CD14-positive monocyte (primary cell): ENCODE results near the gene CNTNAP5. TPM values are rescaled to one million over a fixed set of nuclear protein-coding genes. Genes with fewer than 3 reads are reported as not detected.
"Not testable (repeated sequence)": the region's sequence is repeated elsewhere in the genome, so short reads cannot be mapped to it uniquely, and the experiment has no call there.

Source experiments
- DNase-seq, 3 donors: peaks; one replicate each; pipeline ENCODE4 v3.0.0-alpha.2; 2011 to 2022
- H2AFZ ChIP-seq: 2 replicates; pipeline ENCODE4 v1.6.0; 2012; ENCODE audit warnings: mild to moderate bottlenecking, low read depth, low read length, inconsistent platforms; ENCODE audit not compliant: insufficient read depth, poor library complexity, severe bottlenecking
- H3K27ac ChIP-seq, 2 donors: 1 replicate in 1 of 2; 2 replicates in 1 of 2; pipeline ENCODE4 v1.5.1; 2012 to 2013; ENCODE audit warnings: low read length in 2 of 2, control low read depth in 1 of 2, inconsistent platforms in 1 of 2, low read depth in 1 of 2, mild to moderate bottlenecking in 1 of 2
- H3K27me3 ChIP-seq, 2 donors: one replicate each; pipeline versions ENCODE4 v1.6.0 to v1.6.1; 2011 to 2013; ENCODE audit warnings: low read length in 2 of 2; ENCODE audit not compliant: control insufficient read depth in 2 of 2, insufficient read depth in 2 of 2
- H3K36me3 ChIP-seq, 2 donors: replicated peaks in 1 of 2; 1 replicate in 1 of 2; 2 replicates in 1 of 2; pipeline versions ENCODE4 v1.5.1 to v1.6.1; 2012 to 2013; ENCODE audit warnings: low read length in 2 of 2, control low read depth in 1 of 2, inconsistent platforms in 1 of 2, mild to moderate bottlenecking in 1 of 2; ENCODE audit not compliant: insufficient read depth in 2 of 2, control insufficient read depth in 1 of 2
- H3K4me1 ChIP-seq, 2 donors: 1 replicate in 1 of 2; 2 replicates in 1 of 2; pipeline versions ENCODE4 v1.5.1 to v1.6.1; 2012 to 2013; ENCODE audit warnings: low read length in 2 of 2, control low read depth in 1 of 2, inconsistent platforms in 1 of 2, mild to moderate bottlenecking in 1 of 2, moderate library complexity in 1 of 2; ENCODE audit not compliant: insufficient read depth in 2 of 2, control insufficient read depth in 1 of 2
- H3K4me2 ChIP-seq: replicated peaks from 2 replicates; pipeline ENCODE3; 2012; ENCODE audit warnings: low read length, moderate library complexity, mild to moderate bottlenecking; ENCODE audit not compliant: poor library complexity, severe bottlenecking; ENCODE audit errors: extremely low read depth
- H3K4me3 ChIP-seq, 3 experiments: fragments of 200-600 bp in 1 of 3; sonication (generic) in 1 of 3; replicated peaks in 1 of 3; 1 replicate in 2 of 3; 2 replicates in 1 of 3; pipeline ENCODE4 v1.5.1; 2011 to 2013; ENCODE audit warnings: low read length in 3 of 3, mild to moderate bottlenecking in 3 of 3, control low read depth in 2 of 3, low read depth in 2 of 3, inconsistent platforms in 1 of 3, moderate library complexity in 1 of 3
- H3K79me2 ChIP-seq: 2 replicates; pipeline ENCODE4 v1.6.0; 2012; ENCODE audit warnings: mild to moderate bottlenecking, control low read depth, inconsistent platforms, low read length, moderate library complexity; ENCODE audit not compliant: insufficient read depth
- H3K9ac ChIP-seq: 2 replicates; pipeline ENCODE4 v1.6.0; 2017; ENCODE audit warnings: low read length, mild to moderate bottlenecking; ENCODE audit not compliant: insufficient read depth, poor library complexity, severe bottlenecking
- H3K9me3 ChIP-seq, 2 donors: replicated peaks in 1 of 2; 1 replicate in 1 of 2; 2 replicates in 1 of 2; pipeline versions ENCODE4 v1.5.1 to v1.6.1; 2012 to 2013; ENCODE audit warnings: low read length in 2 of 2, control low read depth in 1 of 2; ENCODE audit not compliant: control insufficient read depth in 1 of 2, insufficient read depth in 1 of 2
- H4K20me1 ChIP-seq: 2 replicates; pipeline ENCODE4 v1.6.0; 2012; ENCODE audit warnings: mild to moderate bottlenecking, low read length, control low read depth, moderate library complexity; ENCODE audit not compliant: insufficient read depth
- H3K27ac Mint-ChIP-seq, 7 donors: one replicate each; pipeline ENCODE4 v1.8.0; 2020; ENCODE audit warnings: mild to moderate bottlenecking in 7 of 7, mixed read lengths in 7 of 7, moderate library complexity in 6 of 7, inconsistent platforms in 2 of 7
- H3K27me3 Mint-ChIP-seq, 3 donors: one replicate each; pipeline ENCODE4 v1.8.0; 2021 to 2022; ENCODE audit warnings: low read depth in 3 of 3, mild to moderate bottlenecking in 3 of 3, mixed read lengths in 3 of 3, moderate library complexity in 3 of 3, inconsistent platforms in 1 of 3
- H3K36me3 Mint-ChIP-seq, 2 donors: one replicate each; pipeline ENCODE4 v1.8.0; 2020; ENCODE audit warnings: mixed read lengths in 2 of 2, inconsistent platforms in 1 of 2, mild to moderate bottlenecking in 1 of 2
- H3K4me1 Mint-ChIP-seq: one replicate; pipeline ENCODE4 v1.8.0; 2020; ENCODE audit warnings: mild to moderate bottlenecking, mixed read lengths
- H3K4me3 Mint-ChIP-seq, 2 donors: one replicate each; pipeline ENCODE4 v1.8.0; 2020; ENCODE audit warnings: mild to moderate bottlenecking in 2 of 2, mixed read lengths in 2 of 2, moderate library complexity in 1 of 2
- H3K9me3 Mint-ChIP-seq, 7 donors: one replicate each; pipeline ENCODE4 v1.8.0; 2020 to 2022; ENCODE audit warnings: mixed read lengths in 7 of 7, mild to moderate bottlenecking in 6 of 7, moderate library complexity in 6 of 7, inconsistent platforms in 2 of 7
- CTCF ChIP-seq: fragments of 200-600 bp; IDR thresholded peaks from one replicate; pipeline ENCODE4 v1.8.0; 2022; ENCODE audit warnings: antibody characterized with exemption, mild to moderate bottlenecking
- WGBS: methylation state at CpG from one replicate; pipeline ENCODE4 v1.1.5; 2013; ENCODE audit warnings: missing lambda C conversion rate; ENCODE audit not compliant: insufficient coverage; 5-methylcytosine and 5-hydroxymethylcytosine counted together
- intact Hi-C, 2 donors: fragments of 100-400 bp; cut with micrococcal nuclease; formaldehyde crosslinking; loops; one replicate each; pipeline versions ENCODE4 v1.15.0 to v1.15.1; 2023
- polyA plus RNA-seq, 3 donors: library from polyadenylated mRNA; depleted of rRNA in 1 of 3; unstranded in 2 of 3; stranded (reverse) in 1 of 3; fragments of 300-500 nt in 2 of 3; fragments of >200 nt in 1 of 3; fragmentation: Illumina TruSeq in 2 of 3; gene quantifications; 1 replicate in 2 of 3; 2 replicates in 1 of 3; pipeline ENCODE4 v1.2.3, GENCODE V29; 2012 to 2021

The CNTNAP5 gene
- polyA plus RNA-seq, 3 donors, result not detected

- peaks cover 3 to 9% (median 5%) of the 10 kb centered on the region in 7 donors for H3K9me3 Mint-ChIP-seq
- no peaks in the 10 kb centered on the region for H3K4me1 Mint-ChIP-seq
- peaks cover 0 to 2% (median 0%) of the 10 kb centered on the region in 3 donors for H3K27me3 Mint-ChIP-seq
- no peaks in the 10 kb centered on the region for H3K4me1 ChIP-seq
- H3K36me3 Mint-ChIP-seq, result no peaks in the 10 kb centered on the region
- DNase-seq, result no peak
- no peaks in the 10 kb centered on the region for H3K27me3 ChIP-seq
- no peak overlapping the region for H3K4me3 ChIP-seq
- no peak for TF ChIP-seq CTCF
- no peak overlapping the region for H3K4me2 ChIP-seq
- H4K20me1 ChIP-seq, result no peaks in the 10 kb centered on the region
- intact Hi-C loops, result no loop called here
- H3K4me3 Mint-ChIP-seq, result no peak overlapping the region
- 100% methylated on average over 2 of the region's 3 CpGs for WGBS
- H3K9me3 ChIP-seq, result peaks cover 0 to 5% of the 10 kb centered on the region in 2 donors
- H3K79me2 ChIP-seq, result no peaks in the 10 kb centered on the region
- H3K27ac Mint-ChIP-seq, result no peak overlapping the region
- no peak overlapping the region for H2AFZ ChIP-seq
- no peak overlapping the region for H3K27ac ChIP-seq
- H3K36me3 ChIP-seq, result no peaks in the 10 kb centered on the region
- no peak overlapping the region for H3K9ac ChIP-seq
Measured at GRCh38 chr2:124402274-124402673, 377.2 kb downstream of the CNTNAP5 start.

DNA sequence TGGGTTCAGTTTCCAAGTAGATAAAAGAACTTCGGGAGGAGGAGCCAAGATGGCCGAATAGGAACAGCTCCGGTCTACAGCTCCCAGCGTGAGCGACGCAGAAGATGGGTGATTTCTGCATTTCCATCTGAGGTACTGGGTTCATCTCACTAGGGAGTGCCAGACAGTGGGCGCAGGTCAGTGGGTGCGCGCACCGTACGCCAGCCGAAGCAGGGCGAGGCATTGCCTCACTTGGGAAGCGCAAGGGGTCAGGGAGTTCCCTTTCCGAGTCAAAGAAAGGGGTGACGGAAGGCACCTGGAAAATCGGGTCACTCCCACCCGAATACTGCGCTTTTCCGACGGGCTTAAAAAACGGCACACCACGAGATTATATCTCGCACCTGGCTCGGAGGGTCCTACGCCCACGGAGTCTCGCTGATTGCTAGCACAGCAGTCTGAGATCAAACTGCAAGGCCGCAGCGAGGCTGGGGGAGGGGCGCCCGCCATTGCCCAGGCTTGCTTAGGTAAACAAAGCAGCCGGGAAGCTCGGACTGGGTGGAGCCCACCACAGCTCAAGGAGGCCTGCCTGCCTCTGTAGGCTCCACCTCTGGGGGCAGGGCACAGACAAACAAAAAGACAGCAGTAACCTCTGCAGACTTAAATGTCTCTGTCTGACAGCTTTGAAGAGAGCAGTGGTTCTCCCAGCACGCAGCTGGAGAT lies 382.9 kb downstream of the CNTNAP5 start:
- H3K36me3 ChIP-seq, H3K27ac ChIP-seq, intact Hi-C loops, H3K79me2 ChIP-seq, DNase-seq, H3K9me3 ChIP-seq, H3K27ac Mint-ChIP-seq, H3K27me3 Mint-ChIP-seq, H3K4me3 ChIP-seq, H3K36me3 Mint-ChIP-seq, H3K4me1 Mint-ChIP-seq, H4K20me1 ChIP-seq, H3K4me3 Mint-ChIP-seq, H3K9ac ChIP-seq, H3K4me1 ChIP-seq, H3K27me3 ChIP-seq, H2AFZ ChIP-seq, H3K4me2 ChIP-seq: not testable (repeated sequence)
- peaks cover 2 to 12% (median 5%) of the 10 kb centered on the region in 7 donors for H3K9me3 Mint-ChIP-seq
- WGBS, result no CpG with 5 or more reads among the region's 35 CpGs
